Thyroid gland (tissue), 4 donors: ENCODE data around the gene IL22.

Experiments
- CTCF ChIP-seq, 6 experiments: fragments of 200-600 bp in 3 of 6; fragments of 450-650 bp in 3 of 6; sonication (generic) in 3 of 6; IDR thresholded peaks; one replicate each; pipeline ENCODE4 v1.5.1; 2016 to 2019; ENCODE audit warnings: antibody characterized with exemption in 6 of 6, mild to moderate bottlenecking in 2 of 6, inconsistent platforms in 1 of 6, moderate library complexity in 1 of 6
- POLR2A ChIP-seq, 2 donors: fragments of 450-650 bp; IDR thresholded peaks; one replicate each; pipeline ENCODE4 v1.6.1; 2017; ENCODE audit warnings: antibody characterized with exemption in 2 of 2, mild to moderate bottlenecking in 2 of 2, moderate library complexity in 1 of 2

GRCh38 chr12:68259318-68259940, 6.0 kb upstream of the IL22 start:
- TF ChIP-seq CTCF (IDR thresholded peaks at IDR 0.05) (no peak), POLR2A (IDR thresholded peaks at IDR 0.05) (no peak)
